K562 (cell line): Measurements from ENCODE around the gene SP2. TPM values are rescaled to one million over a fixed set of nuclear protein-coding genes. Genes with fewer than 3 reads are reported as not detected.
A peak's percentile ranks its signal among the peaks of the same experiment; 100 is the strongest.

Experiments
- ATF7 ChIP-seq: fragments of 450-650 bp; IDR thresholded peaks from 2 replicates; pipeline ENCODE4 v1.7.1; 2014; ENCODE audit warnings: mild to moderate bottlenecking, moderate library complexity
- BHLHE40 ChIP-seq: IDR thresholded peaks from 2 replicates; pipeline ENCODE4 v1.6.1; 2011; ENCODE audit warnings: low read length, improper control_type of control experiment
- CREB3L1 ChIP-seq: fragments of 450-650 bp; IDR thresholded peaks from 2 replicates; pipeline ENCODE4 v1.6.1; 2014; ENCODE audit warnings: low read depth, mild to moderate bottlenecking, moderate library complexity, borderline replicate concordance
- GATAD2B ChIP-seq: fragments of 450-650 bp; IDR thresholded peaks from 2 replicates; pipeline ENCODE4 v1.6.1; 2017; ENCODE audit warnings: mild to moderate bottlenecking, borderline replicate concordance
- IRF2 ChIP-seq: sonication (generic); formaldehyde crosslinking; IDR thresholded peaks from 2 replicates; pipeline ENCODE4 v1.8.1; 2022; ENCODE audit warnings: mild to moderate bottlenecking, missing genetic modification reagents
- L3MBTL2 ChIP-seq: fragments of 450-650 bp; IDR thresholded peaks from 2 replicates; pipeline ENCODE4 v1.6.1; 2016; ENCODE audit warnings: mild to moderate bottlenecking, moderate library complexity
- MTA2 ChIP-seq: fragments of 450-650 bp; IDR thresholded peaks from 2 replicates; pipeline ENCODE4 v1.6.1; 2016; ENCODE audit warnings: low read depth
- SIX5 ChIP-seq, 2 experiments: IDR thresholded peaks; 2 replicates each; pipeline ENCODE4 v1.6.1; 2011; ENCODE audit warnings: low read length in 2 of 2, borderline replicate concordance in 1 of 2, low read depth in 1 of 2, mild to moderate bottlenecking in 1 of 2, moderate library complexity in 1 of 2; ENCODE audit not compliant: insufficient read depth in 1 of 2
- TRIM28 ChIP-seq: fragments of 450-650 bp; IDR thresholded peaks from 2 replicates; pipeline ENCODE4 v1.6.1; 2017
- U2AF2 ChIP-seq: fragments of 200-400 bp; formaldehyde crosslinking; optimal IDR thresholded peaks from 2 replicates; pipeline ENCODE3; 2017; ENCODE audit warnings: low read depth, mild to moderate bottlenecking, low read length
- ZFX ChIP-seq: sonication (generic); formaldehyde crosslinking; IDR thresholded peaks from 2 replicates; pipeline ENCODE4 v1.8.0; 2022; ENCODE audit warnings: mild to moderate bottlenecking, missing genetic modification reagents, moderate library complexity
- ZNF24 ChIP-seq: fragments of 450-650 bp; IDR thresholded peaks from 2 replicates; pipeline ENCODE4 v1.6.1; 2016
- ZNF609 ChIP-seq: sonication (generic); formaldehyde crosslinking; IDR thresholded peaks from 2 replicates; pipeline ENCODE4 v1.8.1; 2023; ENCODE audit warnings: missing genetic modification reagents, mild to moderate bottlenecking, borderline replicate concordance
- polyA plus RNA-seq, 8 experiments: library from polyadenylated mRNA; depleted of rRNA in 4 of 8; stranded (reverse) in 5 of 8; unstranded in 3 of 8; fragments of >200 nt; fragmentation: Nextera tagmentation in 2 of 8; fragmentation: Illumina TruSeq in 1 of 8; extraction: Ambion mirVana in 2 of 8; extraction: Trizol in 1 of 8; gene quantifications; 2 replicates each; pipeline versions ENCODE4 v1.2.1 to v1.2.3, GENCODE V29; 2011 to 2014; ENCODE audit warnings: inconsistent platforms in 1 of 8, missing spikeins in 1 of 8
- total RNA-seq, 7 experiments: library from RNA; depleted of rRNA in 6 of 7; stranded (reverse); fragments of >200 nt in 6 of 7; fragmentation: Illumina TruSeq in 2 of 7; extraction: Trizol in 2 of 7; gene quantifications; 2 replicates each; pipeline versions ENCODE4 v1.2.1 to v1.2.3, GENCODE V29; 2011 to 2021; ENCODE audit warnings: low replicate concordance in 1 of 7
- TF ChIP-seq, protein P1 (sequence below): sonication (generic); formaldehyde crosslinking; IDR thresholded peaks from 2 replicates; pipeline ENCODE4 v1.8.0; 2022; ENCODE audit warnings: mild to moderate bottlenecking, missing genetic modification reagents
- TF ChIP-seq, protein P2 (sequence below): fragments of 200-400 bp; formaldehyde crosslinking; IDR thresholded peaks from 2 replicates; pipeline ENCODE4 v1.6.1; 2017; ENCODE audit warnings: mild to moderate bottlenecking, low read depth, low read length, moderate library complexity

SP2 gene
- total and polyA plus RNA-seq, 9 of the 15 experiments (the other 6 are each of a cell fraction or from before 2014, with no cell fraction given): 0.77 to 22.3 (median 2.3) TPM

- peak; percentile 36; the same call in 1 of the 2 replicates for TF ChIP-seq ATF7
- TF ChIP-seq BHLHE40: peak; percentile 81
- TF ChIP-seq CREB3L1: 0 out of 2 replicates have a peak, but pooled peaks have one; percentile 50
- no peak for TF ChIP-seq TRIM28
- TF ChIP-seq, protein P1, sequence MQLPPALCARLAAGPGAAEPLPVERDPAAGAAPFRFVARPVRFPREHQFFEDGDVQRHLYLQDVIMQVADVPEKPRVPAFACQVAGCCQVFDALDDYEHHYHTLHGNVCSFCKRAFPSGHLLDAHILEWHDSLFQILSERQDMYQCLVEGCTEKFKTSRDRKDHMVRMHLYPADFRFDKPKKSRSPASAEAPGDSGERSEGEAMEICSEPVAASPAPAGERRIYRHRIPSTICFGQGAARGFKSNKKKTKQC (CRISPR knock-in tag): peak; percentile 10; the same call in 1 of the 2 replicates
- TF ChIP-seq GATAD2B: peak; percentile 26; the same call in 1 of the 2 replicates
- no peak for TF ChIP-seq U2AF2
- no peak for TF ChIP-seq ZNF609 (CRISPR knock-in tag)
- peak; percentile 79; the same call in 1 of the 2 replicates for TF ChIP-seq L3MBTL2
- peak; percentile 86 for TF ChIP-seq ZFX (CRISPR knock-in tag)
- TF ChIP-seq IRF2 (CRISPR knock-in tag): no peak
- peak; percentile 33; the same call in 1 of the 2 replicates for TF ChIP-seq ZNF24
- no peak for TF ChIP-seq MTA2
- TF ChIP-seq, protein P2, sequence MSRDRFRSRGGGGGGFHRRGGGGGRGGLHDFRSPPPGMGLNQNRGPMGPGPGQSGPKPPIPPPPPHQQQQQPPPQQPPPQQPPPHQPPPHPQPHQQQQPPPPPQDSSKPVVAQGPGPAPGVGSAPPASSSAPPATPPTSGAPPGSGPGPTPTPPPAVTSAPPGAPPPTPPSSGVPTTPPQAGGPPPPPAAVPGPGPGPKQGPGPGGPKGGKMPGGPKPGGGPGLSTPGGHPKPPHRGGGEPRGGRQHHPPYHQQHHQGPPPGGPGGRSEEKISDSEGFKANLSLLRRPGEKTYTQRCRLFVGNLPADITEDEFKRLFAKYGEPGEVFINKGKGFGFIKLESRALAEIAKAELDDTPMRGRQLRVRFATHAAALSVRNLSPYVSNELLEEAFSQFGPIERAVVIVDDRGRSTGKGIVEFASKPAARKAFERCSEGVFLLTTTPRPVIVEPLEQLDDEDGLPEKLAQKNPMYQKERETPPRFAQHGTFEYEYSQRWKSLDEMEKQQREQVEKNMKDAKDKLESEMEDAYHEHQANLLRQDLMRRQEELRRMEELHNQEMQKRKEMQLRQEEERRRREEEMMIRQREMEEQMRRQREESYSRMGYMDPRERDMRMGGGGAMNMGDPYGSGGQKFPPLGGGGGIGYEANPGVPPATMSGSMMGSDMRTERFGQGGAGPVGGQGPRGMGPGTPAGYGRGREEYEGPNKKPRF: no peak
- TF ChIP-seq SIX5 (IDR thresholded peaks at IDR 0.05; ENCODE audit: borderline replicate concordance in 1 of 2, insufficient read depth in 1 of 2, low read depth in 1 of 2, low read length in 2 of 2): no peak
Measured at GRCh38 chr17:47850692-47851573, 45.1 kb upstream of the SP2 start, which contains the start of gene SP6 (continued).
